ENCODE measurements around the gene MYRFL. TPM values are rescaled to one million over a fixed set of nuclear protein-coding genes. Genes with fewer than 3 reads are reported as not detected.

MYRFL gene
- total RNA-seq, 4 donors from 2014 or later = 0.17 to 1.8 (median 0.44) TPM; not detected in 1

- TF ChIP-seq CTCF (IDR thresholded peaks at IDR 0.05; ENCODE audit: low read depth) = no peak
Observed at GRCh38 chr12:69908203-69908602, 83.2 kb downstream of the MYRFL start.

- TF ChIP-seq CTCF (IDR thresholded peaks at IDR 0.05; ENCODE audit: low read depth) = no peak
Observed at GRCh38 chr12:69910694-69911093, 85.7 kb downstream of the MYRFL start.

GRCh38 chr12:69913526-69913925 is 88.5 kb downstream of the MYRFL start:
- TF ChIP-seq CTCF (IDR thresholded peaks at IDR 0.05; ENCODE audit: low read depth) = no peak

GRCh38 chr12:69915964-69916363 is 90.9 kb downstream of the MYRFL start:
- no peak for TF ChIP-seq CTCF (IDR thresholded peaks at IDR 0.05; ENCODE audit: low read depth)

GRCh38 chr12:69916544-69917235 is 91.7 kb downstream of the MYRFL start:
- TF ChIP-seq CTCF (IDR thresholded peaks at IDR 0.05; ENCODE audit: low read depth) = no peak

- no peak for TF ChIP-seq CTCF (IDR thresholded peaks at IDR 0.05; ENCODE audit: low read depth)
Observed at GRCh38 chr12:69918287-69918686, 93.3 kb downstream of the MYRFL start.

GRCh38 chr12:69919495-69919894 is 94.5 kb downstream of the MYRFL start:
- no peak for TF ChIP-seq CTCF (IDR thresholded peaks at IDR 0.05; ENCODE audit: low read depth)

Measured in subcutaneous adipose tissue (tissue), 4 donors.